GM11168 (cell line): ENCODE results near the gene COL5A1.

Experiments used
- in situ Hi-C: fragments of 300-500 bp; cut with MboI; formaldehyde crosslinking; loops from one replicate; pipeline ENCODE4 v1.12.0; 2022; ENCODE audit warnings: low sequenced_read_pairs; ENCODE audit not compliant: unreplicated experiment

COL5A1 gene

GRCh38 chr9:134826336-134827285 lies 185.0 kb downstream of the COL5A1 start:
- in situ Hi-C loops: no loop called here

- in situ Hi-C loops: no loop called here
Measured at GRCh38 chr9:134827559-134827958, 186.0 kb downstream of the COL5A1 start.

DNA sequence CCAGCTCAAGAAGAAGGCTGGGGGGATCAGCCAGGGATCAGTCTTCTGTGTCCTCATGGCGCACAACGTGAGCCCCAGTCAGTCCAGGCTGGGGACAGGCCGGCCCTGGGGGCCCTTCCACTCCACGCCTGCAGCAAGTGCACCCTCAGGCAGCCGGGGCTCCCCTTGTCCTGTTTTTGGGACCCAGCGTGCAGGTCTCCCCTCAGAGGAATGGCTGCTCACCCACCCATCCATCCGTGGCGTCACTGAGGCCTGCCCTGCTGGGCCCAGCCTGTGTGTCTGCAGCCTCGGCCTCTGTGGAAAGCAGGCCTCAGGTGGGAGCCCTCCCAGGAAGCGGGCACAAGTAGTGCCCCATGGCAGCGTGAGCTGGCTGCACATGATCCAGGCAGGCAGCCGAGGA lies 186.4 kb downstream of the COL5A1 start:
- in situ Hi-C loops: no loop called here

DNA sequence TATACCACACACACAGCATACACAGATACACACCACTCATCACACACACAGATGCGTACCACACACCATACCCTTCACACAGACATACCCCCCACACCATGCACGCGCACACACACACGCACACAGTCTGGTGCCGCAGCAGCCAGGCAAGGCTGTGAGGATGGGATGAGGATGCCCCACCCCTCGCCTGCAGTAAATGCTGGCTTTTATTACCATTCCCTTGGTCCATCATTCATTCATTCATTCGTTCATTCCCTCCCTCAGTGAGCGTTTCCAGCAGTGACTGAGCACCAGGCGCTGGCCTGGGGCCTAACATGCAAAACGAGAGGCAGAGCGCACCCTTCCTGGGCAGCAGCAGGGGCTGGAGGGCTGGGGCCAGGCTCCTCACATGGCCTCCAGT lies 187.3 kb downstream of the COL5A1 start:
- in situ Hi-C loops: no loop called here

GRCh38 chr9:134829356-134829937 lies 187.8 kb downstream of the COL5A1 start:
- in situ Hi-C loops: no loop called here

- in situ Hi-C loops: no loop called here
Measured at GRCh38 chr9:134830126-134830525, 188.5 kb downstream of the COL5A1 start.

DNA sequence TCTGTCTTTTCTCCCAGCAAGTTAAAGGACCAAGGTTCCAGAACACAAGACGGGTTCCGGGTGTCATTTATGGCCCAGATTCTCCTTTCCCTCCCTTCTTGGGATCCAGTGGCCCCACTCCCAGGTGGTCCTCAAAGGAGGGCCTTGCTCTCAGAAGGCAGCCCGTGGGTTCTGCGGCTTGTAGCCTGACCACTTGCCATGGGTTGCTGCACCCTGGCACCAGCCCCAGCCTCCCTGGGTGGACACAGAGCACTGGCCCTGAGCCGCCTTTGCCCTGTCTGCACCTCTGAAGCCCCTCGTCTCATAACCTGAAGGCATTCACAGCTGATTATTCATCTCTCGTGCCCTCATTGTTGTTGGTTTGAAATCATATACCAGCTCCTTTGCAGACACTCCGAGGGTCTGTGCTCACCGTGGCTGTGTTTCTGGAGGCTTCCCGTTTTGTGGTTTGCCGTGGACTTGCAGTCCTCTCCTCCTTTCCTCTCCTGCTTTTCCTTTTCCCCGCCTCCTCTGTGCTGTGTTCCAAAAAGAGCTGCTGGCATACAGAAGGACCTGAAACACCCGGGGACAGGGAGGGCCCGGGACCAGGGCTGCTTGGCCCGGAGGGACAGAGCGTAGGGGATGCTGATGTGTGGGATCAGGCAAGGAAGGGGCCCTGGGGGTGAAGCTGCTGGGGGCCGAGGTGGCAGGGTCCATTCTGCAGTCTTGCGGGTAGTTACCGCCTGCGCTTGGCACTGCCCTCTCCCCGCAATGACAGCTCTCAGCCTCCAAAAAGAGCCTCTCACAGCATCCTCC lies 189.5 kb downstream of the COL5A1 start:
- in situ Hi-C loops: no loop called here

- in situ Hi-C loops: no loop called here
Measured at GRCh38 chr9:134832471-134832870, 190.9 kb downstream of the COL5A1 start.

- in situ Hi-C loops: no loop called here
Measured at GRCh38 chr9:134833294-134833880, 191.8 kb downstream of the COL5A1 start.

DNA sequence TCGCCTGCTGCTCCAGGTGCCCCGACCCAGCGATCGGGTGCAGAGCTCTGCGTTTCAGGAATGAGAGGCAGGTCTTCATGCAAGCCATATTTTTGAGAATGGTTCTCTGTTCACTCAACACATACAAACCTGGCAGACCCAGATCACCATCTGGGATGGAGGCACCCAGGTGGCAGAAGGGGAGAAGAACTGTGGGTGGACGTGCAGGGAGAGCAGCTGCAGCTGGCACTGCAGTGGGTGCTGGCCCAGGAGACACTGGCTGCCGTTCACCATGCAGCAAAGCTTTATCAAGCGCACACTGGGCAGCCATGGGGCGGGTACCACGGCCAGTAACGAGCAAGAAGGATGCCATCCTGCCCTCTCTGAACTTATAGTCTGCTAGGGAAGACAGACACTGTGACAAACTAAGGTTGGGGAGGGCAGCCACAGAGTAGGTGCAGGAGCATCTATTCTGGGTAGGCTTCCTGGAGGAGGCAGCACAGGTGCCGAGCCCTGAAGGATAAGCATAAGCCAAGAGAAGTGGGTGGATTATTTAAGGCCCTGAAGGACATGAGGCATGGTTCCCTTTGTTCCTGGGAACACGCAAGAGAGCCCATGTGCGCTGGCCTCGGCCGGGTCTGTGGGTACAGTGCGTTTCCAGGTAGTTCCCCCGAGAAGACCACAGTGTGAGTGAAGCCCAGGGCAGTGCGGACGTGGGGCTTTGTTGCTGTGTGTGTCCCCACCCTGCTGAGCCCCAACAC lies 192.8 kb downstream of the COL5A1 start:
- in situ Hi-C loops: no loop called here

DNA sequence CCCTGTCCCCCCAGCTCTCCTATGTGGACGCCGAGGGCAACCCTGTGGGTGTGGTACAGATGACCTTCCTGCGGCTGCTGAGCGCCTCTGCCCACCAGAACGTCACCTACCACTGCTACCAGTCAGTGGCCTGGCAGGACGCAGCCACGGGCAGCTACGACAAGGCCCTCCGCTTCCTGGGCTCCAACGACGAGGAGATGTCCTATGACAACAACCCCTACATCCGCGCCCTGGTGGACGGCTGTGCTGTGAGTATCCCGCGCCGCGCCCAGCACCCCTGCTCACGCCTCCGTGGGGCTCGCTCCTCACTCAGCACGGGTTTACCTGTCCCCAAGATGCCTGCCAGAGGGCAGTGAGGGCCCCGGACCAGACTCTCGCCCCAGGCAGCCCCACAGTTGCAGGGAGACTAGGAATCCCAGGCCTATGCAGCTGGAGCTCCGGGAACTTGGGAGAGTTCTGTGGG lies 193.4 kb downstream of the COL5A1 start:
- in situ Hi-C loops: no loop called here

DNA sequence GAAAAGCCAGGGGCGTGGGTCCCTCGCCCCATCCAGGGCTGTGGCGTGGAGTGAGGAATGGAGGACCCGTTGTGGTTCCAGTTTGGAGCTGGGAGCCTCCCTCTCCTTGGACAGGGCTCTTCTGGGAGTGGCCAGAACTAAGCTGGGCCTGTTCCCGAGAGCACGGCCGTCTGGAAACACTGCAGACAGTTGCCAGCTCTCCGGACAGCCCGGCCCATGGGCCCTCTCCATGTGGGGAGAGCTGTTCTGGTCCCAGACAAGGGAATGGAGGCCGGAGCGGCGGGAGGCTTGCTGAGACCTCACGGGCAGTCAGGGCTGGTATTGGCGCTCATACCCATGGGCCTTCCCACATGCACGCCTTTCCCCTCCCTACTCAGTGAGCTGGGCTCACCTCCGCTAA lies 193.8 kb downstream of the COL5A1 start:
- in situ Hi-C loops: no loop called here

GRCh38 chr9:134835987-134836386 lies 194.4 kb downstream of the COL5A1 start:
- in situ Hi-C loops: no loop called here

DNA sequence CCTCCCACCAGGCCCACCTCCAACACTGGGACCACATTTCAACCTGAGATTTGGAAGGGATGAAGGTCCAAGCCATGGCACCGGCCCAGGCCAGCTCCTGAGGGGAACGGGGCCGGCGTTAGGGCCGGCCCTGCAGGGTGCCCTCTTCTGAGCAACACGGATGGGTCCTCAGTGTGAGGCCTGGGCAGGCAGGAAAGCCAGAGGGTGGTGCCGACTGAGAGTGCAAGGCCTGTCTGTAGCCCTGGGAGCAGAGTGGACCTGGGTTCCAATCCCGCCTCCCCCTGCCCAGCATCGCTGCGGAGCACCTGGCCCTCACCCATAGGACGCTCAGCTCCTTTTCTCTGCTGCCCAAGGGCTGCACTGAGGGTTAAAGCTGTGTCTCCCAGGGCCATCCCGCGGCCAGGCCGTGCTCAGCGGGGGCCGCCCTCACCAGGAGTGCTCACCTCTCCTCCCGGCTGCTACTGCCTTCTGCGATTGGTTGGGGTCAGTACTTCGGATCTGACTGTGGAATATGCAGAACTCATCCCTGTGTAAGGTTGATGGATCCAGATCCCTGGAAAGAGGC lies 194.9 kb downstream of the COL5A1 start:
- in situ Hi-C loops: no loop called here

- in situ Hi-C loops: no loop called here
Measured at GRCh38 chr9:134837529-134837928, 195.9 kb downstream of the COL5A1 start.

- in situ Hi-C loops: no loop called here
Measured at GRCh38 chr9:134838651-134839454, 197.2 kb downstream of the COL5A1 start.

- in situ Hi-C loops: no loop called here
Measured at GRCh38 chr9:134839455-134840125, 198.0 kb downstream of the COL5A1 start.

- in situ Hi-C loops: no loop called here
Measured at GRCh38 chr9:134840511-134840910, 198.9 kb downstream of the COL5A1 start.
